Hematopoietic multipotent progenitor cell treated with erythropoietin and hydrocortisone succinate and interleukin-3 and kit ligand, for 8 days (in vitro differentiated cells): ENCODE results near the gene PRKD3.
"Not testable (repeated sequence)": the region's sequence is repeated elsewhere in the genome, so short reads cannot be mapped to it uniquely, and the experiment has no call there.

Experiments
- DNase-seq: peaks from one replicate; pipeline ENCODE4 v3.0.0-alpha.2; 2015

The PRKD3 gene

DNA sequence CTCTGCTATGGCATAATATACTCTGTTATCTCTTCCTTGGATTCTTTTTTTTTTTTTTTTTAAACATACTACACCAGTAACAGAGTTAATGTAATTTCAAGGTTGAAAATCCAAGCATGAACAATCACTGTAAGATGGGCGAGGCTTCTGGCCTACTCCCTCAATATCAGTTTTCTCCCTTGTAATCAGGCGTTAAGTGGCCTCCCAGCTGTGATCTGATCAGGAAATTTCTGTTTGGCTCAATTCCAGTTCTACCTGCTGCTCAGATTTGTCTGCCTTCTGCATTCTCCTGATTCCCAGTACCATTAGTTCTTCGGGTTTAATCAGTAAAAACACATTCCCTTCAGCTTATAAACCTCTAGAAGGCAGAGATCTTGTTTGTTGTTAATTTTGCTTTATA lies 18.6 kb downstream of the PRKD3 start:
- peak; percentile 50 for DNase-seq

DNA sequence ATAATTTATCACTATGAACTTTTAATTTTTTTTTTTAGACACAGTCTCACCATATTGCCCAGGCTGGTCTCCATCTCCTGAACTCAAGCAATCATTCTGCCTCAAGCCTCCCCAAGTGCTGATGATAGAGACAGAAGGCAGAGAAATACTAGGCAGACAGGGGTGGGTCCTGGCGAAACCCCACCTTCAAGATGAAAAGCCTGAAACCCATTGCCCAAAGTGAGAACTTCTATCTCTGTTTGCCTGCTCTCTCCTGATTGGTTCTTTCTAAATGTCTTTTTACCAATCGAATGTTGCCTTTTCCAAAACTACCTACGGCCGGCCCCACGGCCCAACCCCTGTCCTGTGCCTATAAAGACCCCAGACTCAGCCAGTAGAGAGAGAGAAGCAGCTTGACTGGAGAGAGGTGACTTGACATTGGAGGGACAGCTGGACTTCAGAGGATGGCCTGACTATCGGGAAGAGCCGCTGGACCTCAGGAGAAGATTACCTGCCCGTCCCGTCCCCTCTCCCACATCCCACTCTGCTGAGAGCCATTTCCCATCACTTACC lies 21.9 kb downstream of the PRKD3 start:
- DNase-seq, result no peak

- DNase-seq, result no peak
These were observed 23.2 kb downstream of the PRKD3 start for GRCh38 chr2:37301408-37301807.

GRCh38 chr2:37300578-37300977 lies 24.1 kb downstream of the PRKD3 start:
- DNase-seq, result no peak

DNA sequence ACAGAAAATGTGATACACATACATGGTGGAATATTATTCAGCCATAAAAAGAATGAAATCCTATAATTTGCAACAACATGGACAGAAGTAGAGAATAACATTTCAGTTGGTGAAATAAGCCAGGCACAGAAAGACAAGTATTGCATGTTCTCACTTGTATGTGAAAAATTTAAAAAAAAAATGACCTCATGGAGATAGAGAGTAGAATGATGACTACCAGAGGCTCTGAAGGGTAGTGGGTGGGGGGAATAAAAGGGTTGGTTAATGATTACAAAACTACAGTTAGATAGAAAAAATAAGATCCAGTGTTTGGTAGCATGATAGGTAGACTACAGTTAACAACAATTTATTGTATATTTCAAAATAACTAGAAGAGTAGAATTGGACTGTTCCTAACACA lies 24.5 kb downstream of the PRKD3 start:
- DNase-seq, result no peak

DNA sequence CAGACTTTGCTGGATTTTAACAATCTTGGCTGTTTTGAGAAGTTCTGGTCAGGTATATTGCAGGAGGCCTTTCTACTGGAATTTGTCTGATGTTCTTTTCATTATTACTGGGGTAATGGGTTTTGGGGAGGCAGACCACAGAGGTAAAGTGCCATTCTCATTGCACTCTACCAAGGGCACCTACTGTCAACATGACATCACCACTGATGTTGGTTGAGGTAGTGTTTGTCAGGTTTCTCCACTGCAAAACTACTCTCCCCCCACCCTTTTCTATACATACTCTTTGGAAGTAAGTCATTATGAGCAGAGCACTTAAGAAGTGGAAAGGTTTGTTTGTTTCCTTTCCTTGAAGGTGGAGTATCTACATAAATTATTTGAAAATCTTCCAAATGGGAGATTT lies 27.0 kb downstream of the PRKD3 start:
- no peak for DNase-seq

DNA sequence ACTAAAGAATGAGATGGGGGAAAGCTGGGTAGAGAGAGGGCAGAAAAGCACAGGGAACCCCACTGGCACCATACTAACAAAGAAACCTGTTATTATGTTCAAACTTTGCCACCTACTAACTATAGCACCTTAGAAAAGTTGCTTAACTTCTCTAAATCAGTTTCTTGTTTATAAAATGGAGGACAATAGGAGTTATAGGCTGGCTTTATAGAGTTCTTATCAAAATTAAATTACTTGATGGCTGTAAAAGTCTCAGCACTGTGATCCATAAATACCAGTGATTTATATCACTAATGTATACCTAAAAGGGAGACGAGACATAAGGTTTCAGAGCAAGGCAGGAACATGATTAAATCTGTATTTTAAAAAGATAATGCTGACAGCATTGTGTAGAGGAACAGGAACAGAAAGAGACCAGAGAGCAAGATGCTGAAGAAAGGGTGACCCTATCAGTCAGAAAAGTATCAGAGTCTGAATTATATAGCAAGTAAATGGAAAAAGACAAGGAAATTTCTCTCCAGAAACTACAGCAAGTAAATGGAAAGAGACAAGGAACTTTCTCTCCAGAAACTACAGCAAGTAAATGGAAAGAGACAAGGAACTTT lies 29.1 kb downstream of the PRKD3 start:
- no peak for DNase-seq

- DNase-seq, result not testable (repeated sequence)
These were observed 29.8 kb downstream of the PRKD3 start for GRCh38 chr2:37294858-37295257.

GRCh38 chr2:37291680-37292079 lies 33.0 kb downstream of the PRKD3 start:
- no peak for DNase-seq

- peak; percentile 25 for DNase-seq
These were observed 36.7 kb downstream of the PRKD3 start for GRCh38 chr2:37287966-37288365.

DNA sequence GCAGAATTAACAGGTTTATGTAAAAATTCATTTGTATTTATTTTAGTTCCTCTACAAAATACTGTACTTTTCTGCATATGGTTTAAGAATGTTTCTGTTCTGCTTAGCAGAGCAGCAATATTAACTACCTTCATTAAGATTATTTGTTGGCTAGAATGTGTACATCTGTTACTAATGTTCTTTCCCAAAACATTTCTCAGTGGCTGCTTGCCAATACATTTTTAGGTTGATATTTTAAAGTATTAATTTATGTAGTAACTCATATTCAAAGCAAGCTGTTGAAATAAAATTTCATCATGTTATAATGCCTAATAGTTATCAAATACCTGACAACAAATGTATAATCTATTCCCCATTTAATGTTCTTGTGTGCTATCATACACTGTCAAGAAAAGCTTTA lies 40.3 kb downstream of the PRKD3 start:
- DNase-seq, result no peak

GRCh38 chr2:37283207-37283606 lies 41.4 kb downstream of the PRKD3 start:
- DNase-seq, result no peak

DNA sequence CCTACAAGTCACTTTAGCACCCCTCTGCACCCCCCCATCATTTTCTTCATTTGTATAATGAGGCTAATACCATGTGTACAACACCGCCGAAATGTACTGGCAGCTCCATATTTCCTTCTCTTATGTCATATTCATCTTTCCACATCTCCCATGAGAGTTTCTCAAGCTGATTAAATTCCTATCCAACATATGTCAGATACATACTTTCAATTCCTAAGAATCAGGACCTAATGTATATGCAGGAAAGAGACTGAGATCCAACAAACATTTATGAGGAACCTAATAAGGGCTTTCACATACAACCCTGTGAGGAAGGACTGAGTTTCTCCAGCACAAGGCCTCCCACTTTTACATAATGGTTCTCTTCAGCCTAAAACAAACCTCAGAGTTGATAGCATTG lies 41.9 kb downstream of the PRKD3 start:
- DNase-seq, result no peak

- no peak for DNase-seq
These were observed 42.7 kb downstream of the PRKD3 start for GRCh38 chr2:37281916-37282315.

- DNase-seq, result no peak
These were observed 48.3 kb downstream of the PRKD3 start for GRCh38 chr2:37276291-37276690.
